ENCODE data around the gene B4GALT4. TPM values are rescaled to one million over a fixed set of nuclear protein-coding genes. Genes with fewer than 3 reads are reported as not detected.

B4GALT4 gene
- total and polyA plus RNA-seq, 2 of the 4 experiments (the other 2 are of a cell fraction): 27.0 to 30.3 TPM

DNA sequence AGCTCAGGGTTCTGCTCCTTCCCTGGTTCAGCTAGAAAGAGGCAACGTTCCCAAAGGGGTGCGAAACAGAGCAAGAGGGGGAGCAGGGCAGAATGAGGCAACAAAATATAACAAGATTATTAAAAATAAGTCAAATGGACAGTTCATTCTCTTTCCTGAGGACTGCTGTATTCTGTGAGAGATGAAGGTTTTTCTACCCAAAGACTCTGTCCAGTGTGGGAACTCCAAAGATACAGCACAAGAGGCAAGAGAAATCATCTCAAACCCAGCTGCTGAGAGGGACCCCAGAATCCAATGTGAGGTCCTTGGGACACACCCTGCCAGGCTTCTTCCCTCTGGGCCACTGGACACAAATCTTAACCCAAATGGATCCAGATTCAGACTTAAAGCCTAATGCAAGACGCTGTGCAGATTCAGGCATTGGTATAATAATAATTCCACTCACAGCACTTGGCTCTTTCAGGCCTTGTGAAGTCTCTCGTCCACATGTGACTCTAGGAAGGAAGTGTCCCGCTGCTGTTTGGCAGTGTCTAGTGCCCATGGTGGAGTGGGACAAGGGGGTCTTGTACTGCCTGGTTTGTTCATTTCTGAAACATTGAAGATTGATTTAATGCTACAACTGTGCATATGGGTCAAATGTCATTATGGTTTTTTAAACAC lies 39.0 kb upstream of the B4GALT4 start:
- DNase-seq: no peak
- H2BK5ac ChIP-seq (ENCODE audit: low read depth, low read length, poor library complexity, severe bottlenecking): no peak overlapping the region

More for the DNA sequence above, 39.0 kb upstream of the B4GALT4 start:
- ChIA-PET CTCF (no interaction called here), POLR2A (ENCODE audit: unreplicated experiment) (no interaction called here)
- ATAC-seq (ENCODE audit: low read depth): no peak
- Histone ChIP-seq H3K9ac (ENCODE audit: low read depth, low read length) (no peak overlapping the region), H2BK15ac (ENCODE audit: low read depth, low read length) (no peak overlapping the region), H3K23ac (ENCODE audit: low read depth, low read length) (no peak overlapping the region), H3K4me3 (ENCODE audit: insufficient read depth, low read depth, low read length) (no peak overlapping the region), H4K20me1 (ENCODE audit: insufficient read depth, low read length) (no peaks in the 10 kb centered on the region), H3K4ac (ENCODE audit: low read depth, low read length) (no peak overlapping the region), H3K36me3 (ENCODE audit: control insufficient read depth, insufficient read depth, low read length) (no peaks in the 10 kb centered on the region), H4K91ac (ENCODE audit: insufficient read depth, low read depth, low read length) (no peak overlapping the region), H3K18ac (ENCODE audit: low read depth, low read length) (no peak overlapping the region), H3K4me1 (ENCODE audit: control insufficient read depth, insufficient read depth, low read length) (no peaks in the 10 kb centered on the region), H2AFZ (replicated peaks; ENCODE audit: low read length, poor library complexity) (no peak overlapping the region), H3K79me1 (ENCODE audit: low read depth in 1 of 2, low read length in 2 of 2) (no peaks in the 10 kb centered on the region), H2BK20ac (ENCODE audit: low read depth, low read length) (no peak overlapping the region), H2AK9ac (replicated peaks; ENCODE audit: low read depth, low read length, poor library complexity) (no peak overlapping the region), H3K4me2 (ENCODE audit: low read depth, low read length) (no peak overlapping the region), H4K8ac (ENCODE audit: low read depth in 2 of 2, low read length in 2 of 2) (no peak overlapping the region), H3K56ac (ENCODE audit: extremely low read depth, insufficient read depth, low read length) (no peak overlapping the region), H2BK120ac (ENCODE audit: low read depth, low read length) (no peak overlapping the region), H2AK5ac (ENCODE audit: low read depth, low read length) (no peak overlapping the region), H3K9me1 (ENCODE audit: insufficient read depth, low read length) (no peaks in the 10 kb centered on the region), H3K27me3 (ENCODE audit: control insufficient read depth, insufficient read depth, low read length) (no peaks in the 10 kb centered on the region), H3K14ac (replicated peaks; ENCODE audit: low read depth, low read length) (no peak overlapping the region), H4K5ac (ENCODE audit: low read depth, low read length) (no peak overlapping the region), H3K27ac (ENCODE audit: insufficient read depth, low read length) (no peak overlapping the region), H3K9me3 (ENCODE audit: control insufficient read depth, insufficient read depth, low read length) (peaks cover 6% of the 10 kb centered on the region)
- WGBS, 2 experiments (ENCODE audit: extremely low coverage in 2 of 2, insufficient read length in 1 of 2): no CpG with 5 or more reads among the region's 5 CpGs
- TF ChIP-seq MXI1 (IDR thresholded peaks at IDR 0.05; ENCODE audit: borderline replicate concordance, low read depth, low read length) (no peak), RFX5 (IDR thresholded peaks at IDR 0.05; ENCODE audit: low read depth, low read length) (no peak), RAD21 (IDR thresholded peaks at IDR 0.05; ENCODE audit: low read length) (no peak), CEBPB (IDR thresholded peaks at IDR 0.05; ENCODE audit: low read depth, low read length) (no peak), RCOR1 (IDR thresholded peaks at IDR 0.05; ENCODE audit: insufficient replicate concordance, low read length) (no peak), SMC3 (IDR thresholded peaks at IDR 0.05; ENCODE audit: low read depth, low read length) (no peak), MAZ (IDR thresholded peaks at IDR 0.05; ENCODE audit: borderline replicate concordance, low read depth, low read length) (no peak), POLR2A (IDR thresholded peaks at IDR 0.05; ENCODE audit: low read depth, low read length) (no peak), CHD1 (IDR thresholded peaks at IDR 0.05; ENCODE audit: low read depth, low read length) (no peak), BHLHE40 (IDR thresholded peaks at IDR 0.05; ENCODE audit: low read depth, low read length) (no peak), MAFK (IDR thresholded peaks at IDR 0.05; ENCODE audit: low read depth, low read length) (no peak), NFE2L2 (IDR thresholded peaks at IDR 0.05; ENCODE audit: low read depth, low read length) (no peak), FOS (IDR thresholded peaks at IDR 0.05; ENCODE audit: low read depth, low read length) (no peak)
- TF ChIP-seq, protein P1, sequence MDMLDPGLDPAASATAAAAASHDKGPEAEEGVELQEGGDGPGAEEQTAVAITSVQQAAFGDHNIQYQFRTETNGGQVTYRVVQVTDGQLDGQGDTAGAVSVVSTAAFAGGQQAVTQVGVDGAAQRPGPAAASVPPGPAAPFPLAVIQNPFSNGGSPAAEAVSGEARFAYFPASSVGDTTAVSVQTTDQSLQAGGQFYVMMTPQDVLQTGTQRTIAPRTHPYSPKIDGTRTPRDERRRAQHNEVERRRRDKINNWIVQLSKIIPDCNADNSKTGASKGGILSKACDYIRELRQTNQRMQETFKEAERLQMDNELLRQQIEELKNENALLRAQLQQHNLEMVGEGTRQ (IDR thresholded peaks at IDR 0.05; ENCODE audit: low read depth, low read length): no peak
- TF ChIP-seq, protein P2, sequence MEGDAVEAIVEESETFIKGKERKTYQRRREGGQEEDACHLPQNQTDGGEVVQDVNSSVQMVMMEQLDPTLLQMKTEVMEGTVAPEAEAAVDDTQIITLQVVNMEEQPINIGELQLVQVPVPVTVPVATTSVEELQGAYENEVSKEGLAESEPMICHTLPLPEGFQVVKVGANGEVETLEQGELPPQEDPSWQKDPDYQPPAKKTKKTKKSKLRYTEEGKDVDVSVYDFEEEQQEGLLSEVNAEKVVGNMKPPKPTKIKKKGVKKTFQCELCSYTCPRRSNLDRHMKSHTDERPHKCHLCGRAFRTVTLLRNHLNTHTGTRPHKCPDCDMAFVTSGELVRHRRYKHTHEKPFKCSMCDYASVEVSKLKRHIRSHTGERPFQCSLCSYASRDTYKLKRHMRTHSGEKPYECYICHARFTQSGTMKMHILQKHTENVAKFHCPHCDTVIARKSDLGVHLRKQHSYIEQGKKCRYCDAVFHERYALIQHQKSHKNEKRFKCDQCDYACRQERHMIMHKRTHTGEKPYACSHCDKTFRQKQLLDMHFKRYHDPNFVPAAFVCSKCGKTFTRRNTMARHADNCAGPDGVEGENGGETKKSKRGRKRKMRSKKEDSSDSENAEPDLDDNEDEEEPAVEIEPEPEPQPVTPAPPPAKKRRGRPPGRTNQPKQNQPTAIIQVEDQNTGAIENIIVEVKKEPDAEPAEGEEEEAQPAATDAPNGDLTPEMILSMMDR (conservative IDR thresholded peaks at IDR 0.05; ENCODE audit: low read depth, low read length): no peak
- TF ChIP-seq, protein P3, sequence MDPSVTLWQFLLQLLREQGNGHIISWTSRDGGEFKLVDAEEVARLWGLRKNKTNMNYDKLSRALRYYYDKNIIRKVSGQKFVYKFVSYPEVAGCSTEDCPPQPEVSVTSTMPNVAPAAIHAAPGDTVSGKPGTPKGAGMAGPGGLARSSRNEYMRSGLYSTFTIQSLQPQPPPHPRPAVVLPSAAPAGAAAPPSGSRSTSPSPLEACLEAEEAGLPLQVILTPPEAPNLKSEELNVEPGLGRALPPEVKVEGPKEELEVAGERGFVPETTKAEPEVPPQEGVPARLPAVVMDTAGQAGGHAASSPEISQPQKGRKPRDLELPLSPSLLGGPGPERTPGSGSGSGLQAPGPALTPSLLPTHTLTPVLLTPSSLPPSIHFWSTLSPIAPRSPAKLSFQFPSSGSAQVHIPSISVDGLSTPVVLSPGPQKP (IDR thresholded peaks at IDR 0.05; ENCODE audit: borderline replicate concordance, low read depth, low read length): no peak
- dilution Hi-C loops (cut with HindIII; ENCODE audit: low sequenced_read_pairs, unreplicated experiment) (no loop called here), in situ Hi-C loops (cut with MboI; ENCODE audit: low sequenced_read_pairs) (loop anchor here (25.0 kb wide), 1 partner anchor 408 kb away; the partner anchor contains the start of gene COX17), intact Hi-C loops (cut with micrococcal nuclease) (no loop called here)
- no TSS peak for BruUV-seq (replicated peaks)
